EH (cell line): ENCODE results near the gene UBE2H.
A peak's percentile ranks its signal among the peaks of the same experiment; 100 is the strongest.
"Not testable (repeated sequence)": the region's sequence is repeated elsewhere in the genome, so short reads cannot be mapped to it uniquely, and the experiment has no call there.

Experiments
- DNase-seq: peaks from one replicate; pipeline ENCODE4 v3.0.0-alpha.2; 2015; ENCODE audit warnings: low read depth

Gene UBE2H

GRCh38 chr7:129952653-129953560 lies at the start of gene UBE2H:
Gene UBE2H (minus strand): TSS chr7:129952960. CDS start chr7:129952555, 405 bp downstream.
- peak; percentile 87 for DNase-seq

- DNase-seq = no peak
Observed at GRCh38 chr7:129998446-129998845, 45.7 kb upstream of the UBE2H start.

- no peak for DNase-seq
Observed at GRCh38 chr7:129997285-129997684, 44.5 kb upstream of the UBE2H start.

- DNase-seq = peak; percentile 53
Observed at GRCh38 chr7:129993275-129993674, 40.5 kb upstream of the UBE2H start.

- peak; percentile 50 for DNase-seq
Observed at GRCh38 chr7:129990403-129991192, 37.8 kb upstream of the UBE2H start.

GRCh38 chr7:129989466-129989865 lies 36.7 kb upstream of the UBE2H start:
- DNase-seq = no peak

- DNase-seq = no peak
Observed at GRCh38 chr7:129986600-129986999, 33.8 kb upstream of the UBE2H start.

- DNase-seq = no peak
Observed at GRCh38 chr7:129980667-129981066, 27.9 kb upstream of the UBE2H start.

- DNase-seq = no peak
Observed at GRCh38 chr7:129975309-129975708, 22.5 kb upstream of the UBE2H start.

GRCh38 chr7:129970816-129971215 lies 18.1 kb upstream of the UBE2H start:
- no peak for DNase-seq

GRCh38 chr7:129969881-129970446 lies 17.2 kb upstream of the UBE2H start:
- peak; percentile 87 for DNase-seq

GRCh38 chr7:129968592-129969383 lies 16.0 kb upstream of the UBE2H start:
- DNase-seq = no peak

- DNase-seq = not testable (repeated sequence)
Observed at GRCh38 chr7:129960204-129960475, 7.4 kb upstream of the UBE2H start.

GRCh38 chr7:129959471-129960203 lies 6.9 kb upstream of the UBE2H start:
- DNase-seq = no peak

GRCh38 chr7:129958643-129959470 lies 6.1 kb upstream of the UBE2H start:
- peak; percentile 79 for DNase-seq

- peak; percentile 24 for DNase-seq
Observed at GRCh38 chr7:129955993-129956543, 3.3 kb upstream of the UBE2H start.

- DNase-seq = peak; percentile 46
Observed at GRCh38 chr7:129952086-129952652, 591 bp downstream of the UBE2H start.

GRCh38 chr7:129951226-129952085 lies 1.3 kb downstream of the UBE2H start:
- peak; percentile 26 for DNase-seq

GRCh38 chr7:129950933-129951225 lies 1.9 kb downstream of the UBE2H start:
- no peak for DNase-seq
